Measurements from ENCODE around the gene ADRA2C.

ADRA2C gene

GRCh38 chr4:3780347-3781171, 14.4 kb downstream of the ADRA2C start:
- DNase-seq: no peak

- no peak for DNase-seq
These were observed 15.2 kb downstream of the ADRA2C start for GRCh38 chr4:3781193-3781886.

GRCh38 chr4:3781997-3782930, 16.1 kb downstream of the ADRA2C start:
- DNase-seq: no peak

GRCh38 chr4:3783693-3784306, 17.6 kb downstream of the ADRA2C start:
- DNase-seq: no peak

GRCh38 chr4:3784454-3785291, 18.5 kb downstream of the ADRA2C start:
- no peak for DNase-seq

GRCh38 chr4:3785292-3785565, 19.0 kb downstream of the ADRA2C start:
- no peak for DNase-seq

- DNase-seq: no peak
These were observed 20.1 kb downstream of the ADRA2C start for GRCh38 chr4:3786196-3786869.

GRCh38 chr4:3787489-3788365, 21.5 kb downstream of the ADRA2C start:
- no peak for DNase-seq

- DNase-seq: no peak
These were observed 22.1 kb downstream of the ADRA2C start for GRCh38 chr4:3788366-3788660.

GRCh38 chr4:3789587-3789986, 23.4 kb downstream of the ADRA2C start:
- DNase-seq: no peak

- DNase-seq: no peak
These were observed 23.9 kb downstream of the ADRA2C start for GRCh38 chr4:3790006-3790561.

- DNase-seq: no peak
These were observed 25.1 kb downstream of the ADRA2C start for GRCh38 chr4:3791256-3791655.

- DNase-seq: no peak
These were observed 25.8 kb downstream of the ADRA2C start for GRCh38 chr4:3791910-3792542.

GRCh38 chr4:3792813-3793212, 26.6 kb downstream of the ADRA2C start:
- no peak for DNase-seq

- no peak for DNase-seq
These were observed 27.4 kb downstream of the ADRA2C start for GRCh38 chr4:3793545-3793944.

GRCh38 chr4:3796960-3797359, 30.8 kb downstream of the ADRA2C start:
- DNase-seq: no peak

- DNase-seq: no peak
These were observed 31.9 kb downstream of the ADRA2C start for GRCh38 chr4:3797831-3798790.

GRCh38 chr4:3799496-3799895, 33.3 kb downstream of the ADRA2C start:
- DNase-seq: no peak

GRCh38 chr4:3800351-3800750, 34.2 kb downstream of the ADRA2C start:
- no peak for DNase-seq
